ENCODE data around the gene EGLN1.
"Not testable (repeated sequence)": the region's sequence is repeated elsewhere in the genome, so short reads cannot be mapped to it uniquely, and the experiment has no call there.

The EGLN1 gene

GRCh38 chr1:231421971-231422797 lies at the start of gene EGLN1:
Gene EGLN1 (minus strand): TSS chr1:231422287. CDS start chr1:231421888, 399 bp downstream.
- FAIRE-seq = no peak

- FAIRE-seq = not testable (repeated sequence)
Observed at GRCh38 chr1:231471500-231471899, 49.4 kb upstream of the EGLN1 start.

- FAIRE-seq = not testable (repeated sequence)
Observed at GRCh38 chr1:231471027-231471426, 48.9 kb upstream of the EGLN1 start.

- no peak for FAIRE-seq
Observed at GRCh38 chr1:231467986-231468385, 45.9 kb upstream of the EGLN1 start.

GRCh38 chr1:231465051-231465450 lies 43.0 kb upstream of the EGLN1 start:
- FAIRE-seq = no peak

- no peak for FAIRE-seq
Observed at GRCh38 chr1:231463541-231463940, 41.5 kb upstream of the EGLN1 start.

GRCh38 chr1:231460614-231461013 lies 38.5 kb upstream of the EGLN1 start:
- FAIRE-seq = no peak

GRCh38 chr1:231459438-231459837 lies 37.4 kb upstream of the EGLN1 start:
- not testable (repeated sequence) for FAIRE-seq

GRCh38 chr1:231457956-231458355 lies 35.9 kb upstream of the EGLN1 start:
- not testable (repeated sequence) for FAIRE-seq

GRCh38 chr1:231454133-231454532 lies 32.0 kb upstream of the EGLN1 start:
- not testable (repeated sequence) for FAIRE-seq

- peak; percentile 23 for FAIRE-seq
Observed at GRCh38 chr1:231446138-231446537, 24.1 kb upstream of the EGLN1 start.

GRCh38 chr1:231444059-231444458 lies 22.0 kb upstream of the EGLN1 start:
- FAIRE-seq = no peak

- FAIRE-seq = no peak
Observed at GRCh38 chr1:231443363-231443762, 21.3 kb upstream of the EGLN1 start.

- FAIRE-seq = no peak
Observed at GRCh38 chr1:231442735-231443134, 20.6 kb upstream of the EGLN1 start.

GRCh38 chr1:231432996-231433395 lies 10.9 kb upstream of the EGLN1 start:
- no peak for FAIRE-seq

GRCh38 chr1:231431665-231432415 lies 9.8 kb upstream of the EGLN1 start:
- FAIRE-seq = no peak

GRCh38 chr1:231430678-231431352 lies 8.7 kb upstream of the EGLN1 start:
- not testable (repeated sequence) for FAIRE-seq

GRCh38 chr1:231428377-231428776 lies 6.3 kb upstream of the EGLN1 start:
- no peak for FAIRE-seq

- no peak for FAIRE-seq
Observed at GRCh38 chr1:231424950-231425805, 3.1 kb upstream of the EGLN1 start.

- FAIRE-seq = no peak
Observed at GRCh38 chr1:231423648-231424047, 1.6 kb upstream of the EGLN1 start.

GRCh38 chr1:231422798-231423309 lies 767 bp upstream of the EGLN1 start:
- FAIRE-seq = no peak

GRCh38 chr1:231421546-231421970 lies 529 bp downstream of the EGLN1 start:
- no peak for FAIRE-seq
